Lower leg skin (tissue), 4 donors: Measurements from ENCODE around the gene PPP1R27. TPM values are rescaled to one million over a fixed set of nuclear protein-coding genes. Genes with fewer than 3 reads are reported as not detected.

Experiments
- DNase-seq, 2 donors: peaks; one replicate each; pipeline ENCODE4 v3.0.0-alpha.2; 2019; ENCODE audit warnings: low spot score in 2 of 2
- H3K4me3 ChIP-seq: fragments of 200-600 bp; sonication (generic); 2 replicates; pipeline ENCODE4 v1.5.1; 2017; ENCODE audit warnings: mild to moderate bottlenecking, low read depth; ENCODE audit not compliant: poor library complexity, severe bottlenecking
- CTCF ChIP-seq, 3 donors: fragments of 450-650 bp; IDR thresholded peaks; one replicate each; pipeline ENCODE4 v1.5.1; 2016; ENCODE audit warnings: antibody characterized with exemption in 3 of 3, mild to moderate bottlenecking in 3 of 3, moderate library complexity in 2 of 3
- POLR2A ChIP-seq, 2 donors: fragments of 450-650 bp; IDR thresholded peaks; one replicate each; pipeline ENCODE4 v1.6.1; 2016 to 2017; ENCODE audit warnings: antibody characterized with exemption in 2 of 2, mild to moderate bottlenecking in 1 of 2, moderate library complexity in 1 of 2
- WGBS, 2 donors: methylation state at CpG; one replicate each; pipeline ENCODE4 v1.1.5; 2018; 5-methylcytosine and 5-hydroxymethylcytosine counted together
- intact Hi-C: fragments of 100-400 bp; cut with DNase I; formaldehyde crosslinking; loops from one replicate; pipeline ENCODE4 v1.15.0; 2023; ENCODE audit warnings: low total_unique reads
- total RNA-seq, 4 donors: library from RNA; depleted of rRNA; stranded (reverse); fragments of >200 nt; gene quantifications; one replicate each; pipeline ENCODE4 v1.1.0, GENCODE V29; 2016

Gene PPP1R27
- total RNA-seq, 4 donors from 2014 or later, result 0.36 TPM; not detected in 3

GRCh38 chr17:81867991-81868673 lies 33.3 kb upstream of the PPP1R27 start:
- intact Hi-C loops, result no loop called here
- H3K4me3 ChIP-seq, result no peak overlapping the region
- no peak for TF ChIP-seq CTCF (IDR thresholded peaks at IDR 0.05)
- WGBS, 2 donors, result 73 to 74% methylated on average over 9 to 26 of the region's 28 CpGs
- no peak for DNase-seq

- H3K4me3 ChIP-seq, result no peak overlapping the region
- DNase-seq, result no peak
- intact Hi-C loops, result no loop called here
- no peak for TF ChIP-seq POLR2A (IDR thresholded peaks at IDR 0.05)
- TF ChIP-seq CTCF (IDR thresholded peaks at IDR 0.05), result no peak
- WGBS, 2 donors, result 38 to 44% methylated on average over 17 to 18 of the region's 23 CpGs
Observed at GRCh38 chr17:81867170-81867990, 32.5 kb upstream of the PPP1R27 start.

- no peak for TF ChIP-seq POLR2A (IDR thresholded peaks at IDR 0.05)
- TF ChIP-seq CTCF (IDR thresholded peaks at IDR 0.05), result no peak
- intact Hi-C loops, result no loop called here
- H3K4me3 ChIP-seq, result no peak overlapping the region
- no peak for DNase-seq
- 68 to 77% methylated on average over 9 to 18 of the region's 18 CpGs for WGBS, 2 donors
Observed at GRCh38 chr17:81866440-81867169, 31.8 kb upstream of the PPP1R27 start.

- DNase-seq, result peak in 1 of 2 donors; percentile 87
- intact Hi-C loops, result no loop called here
- no peak overlapping the region for H3K4me3 ChIP-seq
- WGBS, 2 donors, result 67 to 70% methylated on average over 18 of the region's 18 CpGs
- TF ChIP-seq CTCF (IDR thresholded peaks at IDR 0.05) (no peak), POLR2A (IDR thresholded peaks at IDR 0.05) (no peak)
Observed at GRCh38 chr17:81865733-81866439, 31.0 kb upstream of the PPP1R27 start.

GRCh38 chr17:81865358-81865732 lies 30.5 kb upstream of the PPP1R27 start:
- intact Hi-C loops, result no loop called here
- DNase-seq, result no peak
- 93 to 95% methylated on average over 8 of the region's 8 CpGs for whole genome bisulfite sequencing, 2 donors
- TF ChIP-seq CTCF (IDR thresholded peaks at IDR 0.05) (no peak), POLR2A (IDR thresholded peaks at IDR 0.05) (no peak)
- H3K4me3 ChIP-seq, result no peak overlapping the region
